Middle frontal gyrus (tissue), 1 donor: ENCODE measurements around the gene DPF3.

Experiments
- DNase-seq: peaks from one replicate; pipeline ENCODE4 v3.0.0-alpha.2; 2015; ENCODE audit warnings: low spot score; ENCODE audit errors: extremely low spot score

The DPF3 gene

GRCh38 chr14:72617391-72618031, 276.4 kb downstream of the DPF3 start:
- DNase-seq, result no peak

- DNase-seq, result no peak
Measured at GRCh38 chr14:72616811-72617210, 277.1 kb downstream of the DPF3 start.

GRCh38 chr14:72616294-72616693, 277.6 kb downstream of the DPF3 start:
- no peak for DNase-seq

GRCh38 chr14:72615451-72616121, 278.3 kb downstream of the DPF3 start:
- DNase-seq, result no peak

GRCh38 chr14:72614891-72615415, 278.9 kb downstream of the DPF3 start:
- DNase-seq, result no peak

- DNase-seq, result no peak
Measured at GRCh38 chr14:72614365-72614764, 279.5 kb downstream of the DPF3 start.

- DNase-seq, result no peak
Measured at GRCh38 chr14:72613975-72614319, 280.0 kb downstream of the DPF3 start.

GRCh38 chr14:72613231-72613974, 280.5 kb downstream of the DPF3 start:
- no peak for DNase-seq

GRCh38 chr14:72612041-72612440, 281.9 kb downstream of the DPF3 start:
- no peak for DNase-seq

GRCh38 chr14:72611506-72611905, 282.4 kb downstream of the DPF3 start:
- no peak for DNase-seq

- no peak for DNase-seq
Measured at GRCh38 chr14:72610831-72611200, 283.1 kb downstream of the DPF3 start.

- no peak for DNase-seq
Measured at GRCh38 chr14:72610096-72610830, 283.6 kb downstream of the DPF3 start.

- DNase-seq, result no peak
Measured at GRCh38 chr14:72609205-72609916, 284.5 kb downstream of the DPF3 start.

- no peak for DNase-seq
Measured at GRCh38 chr14:72608391-72609204, 285.3 kb downstream of the DPF3 start.

- no peak for DNase-seq
Measured at GRCh38 chr14:72607386-72608130, 286.3 kb downstream of the DPF3 start.

GRCh38 chr14:72606879-72607278, 287.0 kb downstream of the DPF3 start:
- DNase-seq, result no peak

- DNase-seq, result no peak
Measured at GRCh38 chr14:72605921-72606220, 288.0 kb downstream of the DPF3 start.

- DNase-seq, result no peak
Measured at GRCh38 chr14:72605096-72605920, 288.6 kb downstream of the DPF3 start.

GRCh38 chr14:72604133-72604532, 289.8 kb downstream of the DPF3 start:
- DNase-seq, result no peak
